ENCODE data around the gene TNFRSF1A. TPM values are rescaled to one million over a fixed set of nuclear protein-coding genes. Genes with fewer than 3 reads are reported as not detected.

Gene TNFRSF1A
- total and polyA plus RNA-seq, 9 of the 15 experiments (the other 6 are each of a cell fraction or from before 2014, with no cell fraction given) = 0.76 to 43.5 (median 30.0) TPM

GRCh38 chr12:6341417-6342139 lies at the start of gene TNFRSF1A (continued):
- TF ChIP-seq SPI1 (IDR thresholded peaks at IDR 0.05; ENCODE audit: borderline replicate concordance, low read depth, low read length) = peak; percentile 20; the same call in 1 of the 2 replicates
- TF ChIP-seq ATF3 (IDR thresholded peaks at IDR 0.05) = peak; percentile 74
- no peak for TF ChIP-seq ATF3 (CRISPR knock-in tag; conservative IDR thresholded peaks at IDR 0.05)
- no peak for TF ChIP-seq BRCA1 (IDR thresholded peaks at IDR 0.05)
- no peak for TF ChIP-seq BRCA1 (CRISPR knock-in tag; IDR thresholded peaks at IDR 0.05)
- no peak for TF ChIP-seq PRMT5 (CRISPR knock-in tag; IDR thresholded peaks at IDR 0.05)
- no peak for TF ChIP-seq CLOCK (CRISPR knock-in tag; IDR thresholded peaks at IDR 0.05; ENCODE audit: borderline replicate concordance)
- TF ChIP-seq ZNF407 (IDR thresholded peaks at IDR 0.05; ENCODE audit: low read depth) = no peak
- peak; percentile 74 for TF ChIP-seq POLR2A (conservative IDR thresholded peaks at IDR 0.05)
- no peak for TF ChIP-seq ZSCAN32 (CRISPR knock-in tag; IDR thresholded peaks at IDR 0.05)
- no peak for TF ChIP-seq FOXK1 (CRISPR knock-in tag; IDR thresholded peaks at IDR 0.05; ENCODE audit: borderline replicate concordance)
- no peak for TF ChIP-seq KLF13 (tag; IDR thresholded peaks at IDR 0.05; ENCODE audit: borderline replicate concordance, low read depth)
- TF ChIP-seq GABPB1 (CRISPR knock-in tag; IDR thresholded peaks at IDR 0.05) = peak; percentile 36; the same call in 1 of the 2 replicates
- TF ChIP-seq PML (IDR thresholded peaks at IDR 0.05; ENCODE audit: low read length) = no peak
- TF ChIP-seq ILF3 (IDR thresholded peaks at IDR 0.05; ENCODE audit: borderline replicate concordance) = no peak

Measured in K562 (cell line).